Lower lobe of right lung (tissue), 2 donors: ENCODE results near the gene GREB1L. TPM values are rescaled to one million over a fixed set of nuclear protein-coding genes. Genes with fewer than 3 reads are reported as not detected.

Source experiments
- ATAC-seq, 2 donors: fragments of 200-7000 bp; cut with Tn5 transposase; one replicate each; pipeline ENCODE4 v1.9.1; 2020 to 2022; ENCODE audit warnings: mild to moderate bottlenecking in 2 of 2, moderate library complexity in 2 of 2
- DNase-seq: peaks from one replicate; pipeline ENCODE4 v3.0.0-alpha.2; 2020
- H3K27ac ChIP-seq: fragments of 200-600 bp; one replicate; pipeline ENCODE4 v1.8.0; 2022
- H3K27me3 ChIP-seq: fragments of 200-600 bp; one replicate; pipeline ENCODE4 v1.8.0; 2022; ENCODE audit warnings: low read depth
- H3K36me3 ChIP-seq: fragments of 200-600 bp; one replicate; pipeline ENCODE4 v1.8.0; 2022; ENCODE audit warnings: mild to moderate bottlenecking
- H3K4me1 ChIP-seq: fragments of 200-600 bp; one replicate; pipeline ENCODE4 v1.8.0; 2022
- H3K4me3 ChIP-seq: fragments of 200-600 bp; one replicate; pipeline ENCODE4 v1.8.0; 2022; ENCODE audit warnings: mild to moderate bottlenecking
- H3K9me3 ChIP-seq: fragments of 200-600 bp; one replicate; pipeline ENCODE4 v1.8.0; 2022
- CTCF ChIP-seq: fragments of 200-600 bp; IDR thresholded peaks from one replicate; pipeline ENCODE4 v1.8.0; 2022; ENCODE audit warnings: antibody characterized with exemption, mild to moderate bottlenecking
- intact Hi-C: fragments of 100-400 bp; cut with DNase I; formaldehyde crosslinking; loops from one replicate; pipeline ENCODE4 v1.11.0; 2022
- total RNA-seq: library from RNA; stranded (reverse); fragmentation: NEBNext Ultra II Directional; extraction: Animal tissue kit (Norgen Biotek cat#: 25700); gene quantifications from one replicate; pipeline ENCODE4 v1.2.1, GENCODE V29; 2021
- donor health status: DM: no; HTN: yes; CAD: no; lungs with severe emphysema.

Gene GREB1L
- total RNA-seq, 1 donor from 2014 or later, result 0.74 TPM

GRCh38 chr18:21284540-21284939, 42.5 kb downstream of the GREB1L start:
- intact Hi-C loops, result no loop called here
- Histone ChIP-seq H3K4me1 (no peaks in the 10 kb centered on the region), H3K27me3 (no peaks in the 10 kb centered on the region), H3K4me3 (no peak overlapping the region), H3K27ac (no peak overlapping the region), H3K36me3 (no peaks in the 10 kb centered on the region), H3K9me3 (no peaks in the 10 kb centered on the region)
- ATAC-seq (no peak), DNase-seq (no peak)
- no peak for TF ChIP-seq CTCF

- no peaks in the 10 kb centered on the region for H3K4me1 ChIP-seq
- H3K36me3 ChIP-seq, result no peaks in the 10 kb centered on the region
- H3K9me3 ChIP-seq, result no peaks in the 10 kb centered on the region
- H3K27ac ChIP-seq, result no peak overlapping the region
- no peaks in the 10 kb centered on the region for H3K27me3 ChIP-seq
- no peak overlapping the region for H3K4me3 ChIP-seq
- DNase-seq, result no peak
- TF ChIP-seq CTCF, result no peak
- intact Hi-C loops, result no loop called here
- no peak for ATAC-seq
These were observed 47.8 kb downstream of the GREB1L start for GRCh38 chr18:21289827-21290226.

- H3K4me3 ChIP-seq, result no peak overlapping the region
- no peaks in the 10 kb centered on the region for H3K36me3 ChIP-seq
- H3K27ac ChIP-seq, result no peak overlapping the region
- ATAC-seq, result no peak
- intact Hi-C loops, result no loop called here
- H3K27me3 ChIP-seq, result no peaks in the 10 kb centered on the region
- H3K4me1 ChIP-seq, result no peaks in the 10 kb centered on the region
- no peak for DNase-seq
- no peak for TF ChIP-seq CTCF
- no peaks in the 10 kb centered on the region for H3K9me3 ChIP-seq
These were observed 49.1 kb downstream of the GREB1L start for GRCh38 chr18:21291106-21291505.

- ATAC-seq, result no peak
- no peak for TF ChIP-seq CTCF
- Histone ChIP-seq H3K4me1 (no peaks in the 10 kb centered on the region), H3K27ac (no peak overlapping the region), H3K9me3 (no peaks in the 10 kb centered on the region), H3K36me3 (no peaks in the 10 kb centered on the region), H3K27me3 (no peaks in the 10 kb centered on the region), H3K4me3 (no peak overlapping the region)
- intact Hi-C loops, result no loop called here
- DNase-seq, result no peak
These were observed 51.4 kb downstream of the GREB1L start for GRCh38 chr18:21293479-21293878.

GRCh38 chr18:21295101-21295500, 53.1 kb downstream of the GREB1L start:
- Histone ChIP-seq H3K4me1 (no peaks in the 10 kb centered on the region), H3K4me3 (no peak overlapping the region), H3K9me3 (no peaks in the 10 kb centered on the region), H3K36me3 (no peaks in the 10 kb centered on the region), H3K27ac (no peak overlapping the region), H3K27me3 (no peaks in the 10 kb centered on the region)
- DNase-seq (no peak), ATAC-seq (no peak)
- no peak for TF ChIP-seq CTCF
- intact Hi-C loops, result no loop called here

- Histone ChIP-seq H3K27me3 (no peaks in the 10 kb centered on the region), H3K36me3 (no peaks in the 10 kb centered on the region), H3K9me3 (no peaks in the 10 kb centered on the region), H3K4me1 (no peaks in the 10 kb centered on the region), H3K27ac (no peak overlapping the region), H3K4me3 (no peak overlapping the region)
- intact Hi-C loops, result no loop called here
- TF ChIP-seq CTCF, result no peak
- ATAC-seq (no peak), DNase-seq (no peak)
These were observed 54.0 kb downstream of the GREB1L start for GRCh38 chr18:21296045-21296444.
